HepG2 (cell line): ENCODE measurements around the gene FNDC8. TPM values are rescaled to one million over a fixed set of nuclear protein-coding genes. Genes with fewer than 3 reads are reported as not detected.

Source experiments
- ATF4 ChIP-seq, 2 experiments: fragments of 450-650 bp in 1 of 2; sonication (generic) in 1 of 2; formaldehyde crosslinking; IDR thresholded peaks; 2 replicates each; pipeline versions ENCODE4 v1.5.0 to v1.8.0; 2020 to 2022; ENCODE audit warnings: mild to moderate bottlenecking in 1 of 2, missing genetic modification reagents in 1 of 2
- ATF5 ChIP-seq: sonication (generic); formaldehyde crosslinking; IDR thresholded peaks from 2 replicates; pipeline ENCODE4 v1.4.0; 2020; ENCODE audit warnings: mild to moderate bottlenecking, low read depth, missing genetic modification reagents
- CENPT ChIP-seq: sonication (generic); formaldehyde crosslinking; IDR thresholded peaks from 2 replicates; pipeline ENCODE4 v1.8.0; 2022; ENCODE audit warnings: low read depth, mild to moderate bottlenecking, moderate library complexity, missing genetic modification reagents
- CREM ChIP-seq, 2 experiments: sonication (generic) in 1 of 2; formaldehyde crosslinking in 1 of 2; IDR thresholded peaks; 2 replicates each; pipeline versions ENCODE4 v1.4.0 to v1.6.1; 2016 to 2020; ENCODE audit warnings: antibody characterized with exemption in 1 of 2, mild to moderate bottlenecking in 1 of 2, missing genetic modification reagents in 1 of 2
- FOXK1 ChIP-seq: sonication (generic); formaldehyde crosslinking; IDR thresholded peaks from 2 replicates; pipeline ENCODE4 v1.4.0; 2020; ENCODE audit warnings: low read depth, missing genetic modification reagents, borderline replicate concordance
- HNF4A ChIP-seq: sonication (generic); formaldehyde crosslinking; IDR thresholded peaks from 2 replicates; pipeline ENCODE4 v1.4.0; 2020; ENCODE audit warnings: missing genetic modification reagents
- MAZ ChIP-seq, 2 experiments: sonication (generic) in 1 of 2; formaldehyde crosslinking in 1 of 2; IDR thresholded peaks; 2 replicates each; pipeline versions ENCODE4 v1.5.0 to v1.6.1; 2012 to 2020; ENCODE audit warnings: low read depth in 2 of 2, mild to moderate bottlenecking in 2 of 2, borderline replicate concordance in 1 of 2, improper control_type of control experiment in 1 of 2, low read length in 1 of 2, missing genetic modification reagents in 1 of 2, moderate library complexity in 1 of 2
- NFYB ChIP-seq: sonication (generic); formaldehyde crosslinking; IDR thresholded peaks from 2 replicates; pipeline ENCODE4 v1.4.0; 2020; ENCODE audit warnings: missing genetic modification reagents
- NR2C2 ChIP-seq: sonication (generic); formaldehyde crosslinking; IDR thresholded peaks from 2 replicates; pipeline ENCODE4 v1.4.0; 2020; ENCODE audit warnings: missing genetic modification reagents, mild to moderate bottlenecking, moderate library complexity, borderline replicate concordance
- RBFOX2 ChIP-seq: fragments of 200-400 bp; formaldehyde crosslinking; IDR thresholded peaks from 2 replicates; pipeline ENCODE4 v1.6.1; 2017; ENCODE audit warnings: low read depth, mild to moderate bottlenecking, low read length
- SP1 ChIP-seq, 2 experiments: fragments of 450-650 bp in 1 of 2; sonication (generic) in 1 of 2; formaldehyde crosslinking in 1 of 2; IDR thresholded peaks; 2 replicates each; pipeline versions ENCODE4 v1.4.0 to v1.6.1; 2016 to 2020; ENCODE audit warnings: missing genetic modification reagents in 1 of 2
- SRSF1 ChIP-seq: fragments of 200-400 bp; formaldehyde crosslinking; optimal IDR thresholded peaks from 2 replicates; pipeline ENCODE3; 2017; ENCODE audit warnings: mild to moderate bottlenecking, low read depth, low read length, moderate library complexity
- TSC22D2 ChIP-seq: sonication (generic); formaldehyde crosslinking; IDR thresholded peaks from 2 replicates; pipeline ENCODE4 v1.5.1; 2020; ENCODE audit warnings: missing genetic modification reagents, mild to moderate bottlenecking, borderline replicate concordance
- ZMAT3 ChIP-seq: sonication (generic); formaldehyde crosslinking; conservative IDR thresholded peaks from 2 replicates; pipeline ENCODE4 v1.7.0; 2021; ENCODE audit warnings: missing genetic modification reagents
- ZNF468 ChIP-seq: sonication (generic); formaldehyde crosslinking; IDR thresholded peaks from 2 replicates; pipeline ENCODE4 v1.8.0; 2022; ENCODE audit warnings: mild to moderate bottlenecking, moderate library complexity, missing genetic modification reagents
- ZNF580 ChIP-seq: IDR thresholded peaks from 2 replicates; pipeline ENCODE4 v1.6.1; 2016; ENCODE audit warnings: low read depth, borderline replicate concordance
- ZNF724P ChIP-seq: sonication (generic); formaldehyde crosslinking; IDR thresholded peaks from 2 replicates; pipeline ENCODE4 v1.8.0; 2022; ENCODE audit warnings: missing genetic modification reagents, borderline replicate concordance
- ZNF781 ChIP-seq: sonication (generic); formaldehyde crosslinking; IDR thresholded peaks from 2 replicates; pipeline ENCODE4 v1.5.1; 2020; ENCODE audit warnings: borderline replicate concordance, mild to moderate bottlenecking, missing genetic modification reagents; ENCODE audit errors: not compliant biosample characterization
- polyA plus RNA-seq, 8 experiments: library from polyadenylated mRNA; depleted of rRNA in 3 of 8; stranded (reverse) in 7 of 8; unstranded in 1 of 8; fragments of >200 nt; fragmentation: Illumina TruSeq in 4 of 8; extraction: Trizol in 4 of 8; gene quantifications; 2 replicates each; pipeline versions ENCODE4 v1.2.1 to v1.2.3, GENCODE V29; 2011 to 2016; ENCODE audit warnings: low read depth in 4 of 8, missing spikeins in 1 of 8, mixed read lengths in 1 of 8; ENCODE audit not compliant: insufficient read depth in 1 of 8
- total RNA-seq, 5 experiments: library from RNA; depleted of rRNA; stranded (reverse); fragments of >200 nt; fragmentation: Illumina TruSeq; extraction: Trizol; gene quantifications; 2 replicates each; pipeline ENCODE4 v1.2.3, GENCODE V29; 2016; ENCODE audit warnings: low read depth in 1 of 5
- TF ChIP-seq, protein P1 (sequence below): IDR thresholded peaks from 2 replicates; pipeline ENCODE4 v1.6.1; 2018; ENCODE audit warnings: missing genetic modification reagents, mild to moderate bottlenecking, missing compliant biosample characterization
- TF ChIP-seq, protein P2 (sequence below): sonication (generic); formaldehyde crosslinking; IDR thresholded peaks from 2 replicates; pipeline ENCODE4 v1.4.0; 2020; ENCODE audit warnings: mild to moderate bottlenecking, missing genetic modification reagents
- TF ChIP-seq, protein P3 (sequence below): IDR thresholded peaks from 2 replicates; pipeline ENCODE4 v1.6.1; 2016; ENCODE audit warnings: missing compliant biosample characterization, missing genetic modification reagents, borderline replicate concordance
- TF ChIP-seq, protein P4 (sequence below): conservative IDR thresholded peaks from 2 replicates; pipeline ENCODE4 v1.6.1; 2018; ENCODE audit warnings: missing genetic modification reagents

Gene FNDC8
- total and polyA plus RNA-seq, 2 of the 13 experiments (the other 11 are each of a cell fraction or from before 2014, with no cell fraction given) = not detected

DNA sequence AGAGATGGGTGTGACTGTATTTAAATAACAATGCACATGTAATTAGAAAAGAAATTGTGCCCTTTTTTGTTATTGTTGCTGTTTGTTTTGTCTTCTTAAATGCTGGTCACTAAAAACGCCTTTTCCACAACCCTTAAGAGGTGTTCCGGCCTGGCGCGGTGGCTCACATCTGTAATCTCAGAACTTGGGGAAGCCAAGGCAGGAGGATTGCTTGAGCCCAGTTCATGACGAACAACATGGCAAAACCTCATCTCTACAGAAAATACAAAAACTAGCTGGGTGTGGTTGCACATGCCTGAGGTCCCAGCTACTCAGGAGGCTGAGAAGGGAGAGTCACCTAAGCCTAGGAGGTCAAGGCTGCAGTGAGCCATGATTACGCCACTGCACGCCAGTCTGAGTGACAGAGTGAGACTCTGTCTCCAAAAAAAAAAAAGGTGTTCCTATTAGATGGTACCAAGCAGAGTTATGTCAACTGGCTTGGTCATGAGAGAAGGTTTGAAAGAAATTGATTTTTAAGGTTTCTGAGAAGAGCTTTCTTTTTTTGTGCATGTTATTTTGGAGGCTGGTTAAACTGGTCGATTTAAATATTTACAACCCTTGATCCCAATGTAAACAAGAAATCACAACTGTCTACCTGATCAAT lies 34.4 kb upstream of the FNDC8 start (continued):
- TF ChIP-seq, protein P1, sequence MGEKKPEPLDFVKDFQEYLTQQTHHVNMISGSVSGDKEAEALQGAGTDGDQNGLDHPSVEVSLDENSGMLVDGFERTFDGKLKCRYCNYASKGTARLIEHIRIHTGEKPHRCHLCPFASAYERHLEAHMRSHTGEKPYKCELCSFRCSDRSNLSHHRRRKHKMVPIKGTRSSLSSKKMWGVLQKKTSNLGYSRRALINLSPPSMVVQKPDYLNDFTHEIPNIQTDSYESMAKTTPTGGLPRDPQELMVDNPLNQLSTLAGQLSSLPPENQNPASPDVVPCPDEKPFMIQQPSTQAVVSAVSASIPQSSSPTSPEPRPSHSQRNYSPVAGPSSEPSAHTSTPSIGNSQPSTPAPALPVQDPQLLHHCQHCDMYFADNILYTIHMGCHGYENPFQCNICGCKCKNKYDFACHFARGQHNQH (CRISPR knock-in tag) = peak; percentile 48; the same call in 1 of the 2 replicates
- no peak for TF ChIP-seq ZMAT3 (CRISPR knock-in tag)
- TF ChIP-seq CENPT (CRISPR knock-in tag) = no peak
- no peak for TF ChIP-seq ATF5
- TF ChIP-seq ATF4 (CRISPR knock-in tag; IDR thresholded peaks at IDR 0.05) = peak in 1 of 2 experiments; percentile 43; a peak in 1 of 4 replicates
- TF ChIP-seq SP1 (IDR thresholded peaks at IDR 0.05) = no peak
- no peak for TF ChIP-seq SP1 (CRISPR knock-in tag; IDR thresholded peaks at IDR 0.05)
- TF ChIP-seq ZNF781 (CRISPR knock-in tag) = no peak
- TF ChIP-seq NR2C2 (CRISPR knock-in tag) = peak; percentile 62
- peak; percentile 45 for TF ChIP-seq HNF4A (CRISPR knock-in tag)
- TF ChIP-seq RBFOX2 = peak; percentile 25; the same call in 1 of the 2 replicates
- TF ChIP-seq ZNF468 (CRISPR knock-in tag) = no peak
- TF ChIP-seq ZNF724P (CRISPR knock-in tag) = no peak
- TF ChIP-seq, protein P2, sequence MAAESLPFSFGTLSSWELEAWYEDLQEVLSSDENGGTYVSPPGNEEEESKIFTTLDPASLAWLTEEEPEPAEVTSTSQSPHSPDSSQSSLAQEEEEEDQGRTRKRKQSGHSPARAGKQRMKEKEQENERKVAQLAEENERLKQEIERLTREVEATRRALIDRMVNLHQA (CRISPR knock-in tag) = no peak
- TF ChIP-seq NFYB (CRISPR knock-in tag) = no peak
- TF ChIP-seq, protein P3, sequence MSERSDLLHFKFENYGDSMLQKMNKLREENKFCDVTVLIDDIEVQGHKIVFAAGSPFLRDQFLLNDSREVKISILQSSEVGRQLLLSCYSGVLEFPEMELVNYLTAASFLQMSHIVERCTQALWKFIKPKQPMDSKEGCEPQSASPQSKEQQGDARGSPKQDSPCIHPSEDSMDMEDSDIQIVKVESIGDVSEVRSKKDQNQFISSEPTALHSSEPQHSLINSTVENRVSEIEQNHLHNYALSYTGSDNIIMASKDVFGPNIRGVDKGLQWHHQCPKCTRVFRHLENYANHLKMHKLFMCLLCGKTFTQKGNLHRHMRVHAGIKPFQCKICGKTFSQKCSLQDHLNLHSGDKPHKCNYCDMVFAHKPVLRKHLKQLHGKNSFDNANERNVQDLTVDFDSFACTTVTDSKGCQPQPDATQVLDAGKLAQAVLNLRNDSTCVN (CRISPR knock-in tag) = no peak
- TF ChIP-seq MAZ (IDR thresholded peaks at IDR 0.05; ENCODE audit: borderline replicate concordance, low read depth, low read length) = no peak
- TF ChIP-seq MAZ (CRISPR knock-in tag; IDR thresholded peaks at IDR 0.05; ENCODE audit: low read depth) = no peak
- peak; percentile 60; the same call in 1 of the 2 replicates for TF ChIP-seq FOXK1 (CRISPR knock-in tag)
- 0 out of 2 replicates have a peak, but pooled peaks have one; percentile 29 for TF ChIP-seq ZNF580 (CRISPR knock-in tag)
- no peak for TF ChIP-seq TSC22D2
- TF ChIP-seq SRSF1 = no peak
- TF ChIP-seq, protein P4, sequence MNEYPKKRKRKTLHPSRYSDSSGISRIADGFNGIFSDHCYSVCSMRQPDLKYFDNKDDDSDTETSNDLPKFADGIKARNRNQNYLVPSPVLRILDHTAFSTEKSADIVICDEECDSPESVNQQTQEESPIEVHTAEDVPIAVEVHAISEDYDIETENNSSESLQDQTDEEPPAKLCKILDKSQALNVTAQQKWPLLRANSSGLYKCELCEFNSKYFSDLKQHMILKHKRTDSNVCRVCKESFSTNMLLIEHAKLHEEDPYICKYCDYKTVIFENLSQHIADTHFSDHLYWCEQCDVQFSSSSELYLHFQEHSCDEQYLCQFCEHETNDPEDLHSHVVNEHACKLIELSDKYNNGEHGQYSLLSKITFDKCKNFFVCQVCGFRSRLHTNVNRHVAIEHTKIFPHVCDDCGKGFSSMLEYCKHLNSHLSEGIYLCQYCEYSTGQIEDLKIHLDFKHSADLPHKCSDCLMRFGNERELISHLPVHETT = peak; percentile 50; the same call in 1 of the 2 replicates
- TF ChIP-seq CREM (IDR thresholded peaks at IDR 0.05) = peak; percentile 58
- TF ChIP-seq CREM (CRISPR knock-in tag; IDR thresholded peaks at IDR 0.05) = no peak
